ENCODE results near the gene CACNG4.

GRCh38 chr17:66963521-66963908, 992 bp upstream of the CACNG4 start:
- TF ChIP-seq EP300 (IDR thresholded peaks at IDR 0.05; ENCODE audit: low read depth) = no peak
- TF ChIP-seq, protein P1, sequence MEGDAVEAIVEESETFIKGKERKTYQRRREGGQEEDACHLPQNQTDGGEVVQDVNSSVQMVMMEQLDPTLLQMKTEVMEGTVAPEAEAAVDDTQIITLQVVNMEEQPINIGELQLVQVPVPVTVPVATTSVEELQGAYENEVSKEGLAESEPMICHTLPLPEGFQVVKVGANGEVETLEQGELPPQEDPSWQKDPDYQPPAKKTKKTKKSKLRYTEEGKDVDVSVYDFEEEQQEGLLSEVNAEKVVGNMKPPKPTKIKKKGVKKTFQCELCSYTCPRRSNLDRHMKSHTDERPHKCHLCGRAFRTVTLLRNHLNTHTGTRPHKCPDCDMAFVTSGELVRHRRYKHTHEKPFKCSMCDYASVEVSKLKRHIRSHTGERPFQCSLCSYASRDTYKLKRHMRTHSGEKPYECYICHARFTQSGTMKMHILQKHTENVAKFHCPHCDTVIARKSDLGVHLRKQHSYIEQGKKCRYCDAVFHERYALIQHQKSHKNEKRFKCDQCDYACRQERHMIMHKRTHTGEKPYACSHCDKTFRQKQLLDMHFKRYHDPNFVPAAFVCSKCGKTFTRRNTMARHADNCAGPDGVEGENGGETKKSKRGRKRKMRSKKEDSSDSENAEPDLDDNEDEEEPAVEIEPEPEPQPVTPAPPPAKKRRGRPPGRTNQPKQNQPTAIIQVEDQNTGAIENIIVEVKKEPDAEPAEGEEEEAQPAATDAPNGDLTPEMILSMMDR (IDR thresholded peaks at IDR 0.05) = no peak
